Raji (cell line): ENCODE measurements around the gene RBP5.

Experiments
- POLR2A ChIP-seq: IDR thresholded peaks from 2 replicates; pipeline ENCODE4 v1.6.1; 2011; ENCODE audit warnings: low read depth, low read length, control low read depth; ENCODE audit not compliant: insufficient read depth

The RBP5 gene

DNA sequence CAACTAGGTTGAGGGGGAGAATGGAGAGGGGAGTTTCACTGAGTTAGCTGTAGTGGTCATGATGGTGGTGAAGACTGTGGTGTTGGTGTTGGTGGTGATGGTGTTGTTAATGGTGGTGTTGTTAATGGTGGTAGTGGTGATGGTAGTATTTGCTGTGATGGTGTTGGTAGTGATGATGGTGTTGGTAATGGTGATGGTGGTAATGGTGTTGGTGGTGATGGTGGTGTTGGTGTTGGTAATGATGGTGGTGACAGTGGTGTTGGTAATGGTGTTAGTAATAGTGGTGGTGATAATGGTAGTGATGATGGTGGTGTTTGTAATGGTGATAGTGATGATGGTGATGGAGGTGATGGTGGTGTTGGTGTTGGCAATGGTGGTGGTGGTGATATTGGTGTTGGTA, 45.6 kb downstream of the RBP5 start:
- TF ChIP-seq POLR2A: no peak

DNA sequence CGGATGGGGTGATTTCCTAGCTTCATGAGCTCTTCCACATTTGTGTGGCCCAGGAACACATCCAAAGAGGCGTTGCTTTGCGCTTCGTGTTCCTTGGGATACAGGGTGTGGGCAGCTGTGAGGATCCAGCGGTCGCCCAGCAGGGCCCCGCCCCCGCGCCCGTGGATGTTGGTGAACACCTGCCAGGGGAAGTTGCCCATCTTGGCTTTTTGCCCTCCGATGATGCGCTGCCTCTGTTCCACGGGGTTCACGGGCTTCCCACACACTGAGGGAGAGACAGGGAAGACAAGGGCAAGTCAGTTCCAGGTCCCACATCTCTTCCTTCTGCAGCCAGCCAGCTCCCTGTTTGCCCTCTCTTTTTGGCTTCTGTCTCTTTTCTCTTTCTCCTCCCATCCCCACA, 47.7 kb downstream of the RBP5 start:
- TF ChIP-seq POLR2A: no peak

DNA sequence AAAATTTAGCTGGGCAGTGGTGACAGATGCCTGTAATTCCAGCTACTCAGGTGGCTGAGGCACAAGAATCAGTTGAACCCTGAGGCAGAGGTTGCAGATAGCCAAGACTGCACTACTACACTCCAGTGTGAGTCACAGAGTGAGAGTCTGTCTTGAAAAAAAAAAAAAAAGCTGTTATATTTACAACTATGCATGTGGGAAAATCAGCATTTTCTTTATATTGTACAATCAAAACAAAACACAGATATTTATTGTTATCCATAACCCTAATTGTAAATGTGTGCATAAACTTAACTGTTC, 48.9 kb downstream of the RBP5 start:
- TF ChIP-seq POLR2A: no peak

DNA sequence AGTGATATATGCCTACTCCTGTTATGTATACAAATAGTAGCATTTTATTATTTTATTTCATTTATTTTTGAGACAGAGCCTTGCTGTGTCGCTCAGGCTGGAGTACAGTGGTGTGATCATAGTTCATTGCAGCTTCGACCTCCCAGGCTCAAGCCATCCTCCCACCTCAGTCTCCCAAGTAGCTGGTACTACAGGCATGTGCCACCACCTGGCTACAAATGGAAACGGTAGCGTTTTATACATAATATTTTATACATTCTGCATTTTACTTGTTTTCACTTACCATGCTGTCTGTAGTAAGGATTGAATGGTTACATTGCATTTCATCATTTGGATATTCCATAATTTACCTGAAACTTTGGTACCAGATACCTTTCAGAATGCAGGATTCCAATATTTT, 50.5 kb downstream of the RBP5 start:
- TF ChIP-seq POLR2A: no peak

DNA sequence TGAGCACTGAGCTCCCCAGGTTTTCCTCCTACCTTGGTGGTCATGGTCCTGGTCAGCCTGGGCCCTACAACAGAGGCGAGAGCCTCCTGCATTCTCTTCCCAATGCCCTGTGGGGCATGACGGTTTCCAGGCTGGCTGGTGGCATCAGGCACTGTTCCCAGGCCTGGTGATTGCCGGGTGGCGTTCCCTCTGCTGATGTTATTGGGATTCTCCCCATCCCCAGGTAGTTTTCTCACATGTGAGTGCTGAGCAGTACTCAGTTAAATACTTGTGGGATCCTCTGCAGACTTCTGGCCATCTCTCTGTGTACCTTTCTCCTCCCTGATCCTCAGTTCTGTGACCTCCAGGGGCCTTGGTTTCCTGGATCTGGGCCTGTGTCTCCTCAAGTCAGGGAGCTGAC, 52.2 kb downstream of the RBP5 start:
- no peak for TF ChIP-seq POLR2A

DNA sequence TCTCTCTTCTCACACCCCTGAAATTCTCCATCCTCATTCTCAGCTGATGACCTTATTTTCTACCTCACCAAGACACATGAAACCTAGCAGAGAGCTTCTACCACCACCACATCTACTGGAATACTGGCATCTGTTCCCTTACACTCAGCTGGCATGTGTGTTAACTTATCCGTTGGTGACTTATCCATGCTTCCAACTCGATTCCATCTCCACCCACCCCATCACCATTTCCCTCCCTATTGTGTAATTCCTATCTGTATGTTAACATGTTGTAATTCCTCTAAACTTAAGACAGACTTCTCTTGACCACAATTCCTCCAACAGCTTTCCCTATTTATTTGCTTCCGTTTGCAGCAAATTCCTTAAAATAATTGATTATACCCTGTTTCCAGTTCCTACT, 52.8 kb downstream of the RBP5 start:
- TF ChIP-seq POLR2A: no peak

DNA sequence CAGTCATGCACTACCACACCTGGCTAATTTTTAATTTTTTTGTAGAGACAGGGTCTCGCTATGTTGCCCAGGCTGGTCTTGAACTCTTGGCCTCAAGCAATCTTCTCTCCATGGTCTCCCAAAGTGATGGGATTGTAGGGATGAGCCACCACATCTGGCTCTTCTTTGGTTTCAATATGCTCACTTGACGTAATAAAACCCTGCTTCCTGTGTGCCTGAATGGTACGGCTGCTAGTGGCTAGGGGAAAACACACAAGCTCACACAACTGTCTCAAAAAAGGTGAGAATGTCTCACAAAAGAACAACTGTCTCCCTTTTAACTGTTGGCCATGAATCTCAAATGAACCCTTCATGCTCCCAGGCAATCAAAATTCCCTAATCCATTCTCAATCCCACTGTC, 53.2 kb downstream of the RBP5 start:
- TF ChIP-seq POLR2A: no peak

DNA sequence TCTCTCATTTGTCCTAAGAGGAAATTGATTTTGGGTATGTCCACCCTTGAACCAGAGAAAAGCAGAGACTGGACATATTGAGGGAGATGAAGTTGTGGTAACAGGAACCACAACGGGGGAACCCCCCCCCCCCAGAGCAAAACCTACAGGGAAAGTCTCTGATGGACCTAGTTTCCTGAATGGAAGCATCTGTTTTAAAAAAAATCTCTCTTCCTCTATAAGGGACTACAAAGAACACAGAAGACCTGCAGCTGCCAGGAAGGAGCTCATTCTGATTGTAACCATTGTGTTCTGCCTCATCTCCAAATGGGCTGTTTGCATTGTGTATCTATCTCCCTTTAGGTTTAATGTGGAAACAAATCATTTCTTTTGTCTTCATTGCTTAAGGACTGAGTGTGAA, 54.7 kb downstream of the RBP5 start:
- no peak for TF ChIP-seq POLR2A
